Activated CD4-positive, alpha-beta T cell treated with anti-CD3 and anti-CD28 coated beads for 48 hours (primary cell): ENCODE measurements around the gene NMBR.
A peak's percentile ranks its signal among the peaks of the same experiment; 100 is the strongest.
"Not testable (repeated sequence)": the region's sequence is repeated elsewhere in the genome, so short reads cannot be mapped to it uniquely, and the experiment has no call there.

Experiments
- DNase-seq: peaks from one replicate; pipeline ENCODE4 v3.0.0-alpha.2; 2020

NMBR gene

GRCh38 chr6:142051404-142051803, 95.5 kb downstream of the NMBR start:
- no peak for DNase-seq

- no peak for DNase-seq
Observed at GRCh38 chr6:142048593-142048980, 98.3 kb downstream of the NMBR start.

DNA sequence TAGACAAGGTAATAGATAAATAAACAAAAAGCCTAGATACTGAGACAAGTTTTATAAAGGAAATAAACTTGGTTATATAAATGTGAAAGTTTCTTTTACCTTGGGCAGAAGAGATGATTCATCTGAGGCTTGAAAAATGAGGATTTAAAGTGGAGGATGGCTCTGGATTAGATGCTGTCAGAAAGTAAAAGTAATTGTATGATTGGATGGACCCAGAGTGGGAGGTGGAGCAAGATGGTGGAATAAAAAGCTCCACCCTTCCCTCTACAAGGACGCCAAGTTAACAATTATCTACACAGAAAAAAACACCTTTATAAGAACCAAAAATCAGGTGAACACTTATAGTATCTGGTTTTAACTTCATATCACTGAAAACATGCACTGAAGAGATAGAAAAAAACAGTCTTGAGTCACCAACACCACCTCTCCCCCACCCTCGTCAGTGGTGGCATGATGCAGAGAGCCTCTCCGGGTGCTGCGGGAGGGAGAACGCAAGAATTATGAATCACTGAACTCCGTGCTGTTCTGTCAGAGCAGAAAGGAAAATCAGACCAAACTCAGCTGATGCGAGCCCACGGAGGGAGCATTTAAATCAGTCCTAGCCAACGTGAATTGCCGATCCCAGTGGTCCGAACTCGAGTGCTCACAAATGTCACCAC, 98.9 kb downstream of the NMBR start:
- DNase-seq: no peak

DNA sequence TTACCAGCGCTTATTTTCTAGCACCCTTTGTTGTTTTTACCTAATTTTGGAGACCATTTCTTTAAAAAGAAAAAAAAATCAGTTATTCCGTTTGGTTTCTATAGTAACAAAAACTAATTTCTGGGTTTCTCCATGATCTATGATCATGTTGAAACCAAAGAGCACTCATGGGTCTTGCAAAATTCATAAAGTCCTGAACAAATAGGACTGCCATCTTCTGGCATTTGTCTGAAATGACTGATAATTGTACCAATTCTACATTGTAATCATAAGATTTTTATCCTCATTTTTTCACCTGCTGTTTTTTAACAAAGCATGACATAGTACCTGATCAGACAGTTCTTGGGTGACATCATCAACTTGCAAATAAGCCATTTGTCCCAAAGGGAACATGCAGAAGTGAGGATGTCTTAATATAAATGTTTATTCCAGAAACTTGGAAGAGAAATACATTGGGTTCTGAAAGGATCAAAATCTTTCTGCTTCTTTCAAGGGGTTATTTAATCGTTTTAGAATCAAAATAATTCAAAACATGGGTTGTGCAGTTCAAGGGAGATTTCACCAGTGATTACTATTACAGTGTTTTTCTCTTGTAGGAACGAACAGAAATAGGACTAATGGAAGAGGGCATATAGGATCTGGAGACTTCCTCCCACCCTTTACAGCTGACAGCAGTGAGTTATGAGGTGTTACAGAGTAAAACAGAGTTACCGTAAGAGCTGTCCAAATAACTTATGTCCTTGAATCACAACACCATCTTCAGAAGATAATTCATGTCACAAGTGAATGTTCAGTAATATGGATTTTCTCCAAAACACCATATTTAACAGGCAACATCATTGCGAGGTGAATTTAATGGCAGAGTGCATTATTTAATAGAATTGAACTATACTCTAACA, 101.3 kb downstream of the NMBR start:
- DNase-seq: no peak

DNA sequence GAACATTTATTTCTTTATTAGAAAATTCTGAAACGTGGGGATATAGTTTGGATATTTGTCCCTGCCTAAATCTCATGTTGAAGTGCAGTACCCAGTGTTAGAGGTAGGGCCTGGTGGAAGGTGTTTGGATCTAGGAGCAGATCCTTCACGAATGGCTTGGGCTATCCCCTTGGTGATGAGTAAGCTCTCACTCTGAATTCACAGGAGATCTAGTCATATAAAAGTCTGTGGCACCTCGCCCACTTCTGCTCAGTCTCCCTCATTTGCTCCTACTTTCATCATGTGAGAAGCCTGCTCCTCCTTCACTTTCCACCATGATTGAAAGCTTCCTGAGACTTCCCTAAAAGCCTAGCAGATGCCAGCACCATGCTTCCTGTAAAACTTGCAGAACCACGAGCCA, 111.0 kb downstream of the NMBR start:
- DNase-seq: peak; percentile 6

GRCh38 chr6:142031035-142031434, 115.9 kb downstream of the NMBR start:
- DNase-seq: no peak

- no peak for DNase-seq
Observed at GRCh38 chr6:142030115-142030619, 116.8 kb downstream of the NMBR start.

GRCh38 chr6:142028527-142028926, 118.4 kb downstream of the NMBR start:
- no peak for DNase-seq

DNA sequence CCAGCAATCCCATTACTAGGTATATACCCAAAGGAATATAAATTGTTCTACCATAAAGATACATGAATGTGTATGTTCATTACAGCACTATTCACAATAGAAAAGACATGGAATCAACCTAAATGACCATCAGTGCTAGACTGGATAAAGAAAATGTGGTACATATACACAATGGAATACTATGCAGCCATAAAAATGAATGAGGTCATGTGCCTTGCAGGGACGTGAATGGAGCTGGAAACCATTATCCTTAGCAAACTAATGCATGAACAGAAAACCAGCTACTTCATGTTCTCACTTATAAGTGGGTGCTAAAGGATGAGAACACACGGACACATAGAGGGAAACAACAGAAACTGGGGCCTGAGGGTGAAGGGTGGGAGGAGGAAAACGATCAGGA, 119.1 kb downstream of the NMBR start:
- DNase-seq: not testable (repeated sequence)

DNA sequence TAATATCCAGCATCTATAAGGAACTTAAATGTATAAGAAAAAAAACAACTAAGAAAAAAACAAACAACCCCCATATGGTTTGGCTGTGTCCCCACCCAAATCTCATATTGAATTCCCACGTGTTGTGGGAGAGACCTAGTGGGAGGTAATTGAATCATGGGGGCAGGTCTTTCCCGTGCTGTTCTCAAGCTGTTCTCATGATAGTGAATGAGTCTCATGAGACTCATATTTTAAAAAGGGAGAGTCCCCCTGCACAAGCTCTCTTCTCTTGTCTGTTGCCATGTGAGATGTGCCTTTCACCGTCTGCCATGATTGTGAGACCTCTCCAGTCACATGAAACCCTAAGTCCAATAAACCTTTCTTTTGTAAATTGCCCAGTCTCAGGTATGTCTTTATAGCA, 119.8 kb downstream of the NMBR start:
- no peak for DNase-seq

GRCh38 chr6:142026471-142026870, 120.5 kb downstream of the NMBR start:
- DNase-seq: no peak
